Muscle layer of colon (tissue), 2 donors: ENCODE results near the gene TRIM44.
"Not testable (repeated sequence)": the region's sequence is repeated elsewhere in the genome, so short reads cannot be mapped to it uniquely, and the experiment has no call there.

Experiments used
- H3K27ac ChIP-seq: one replicate; pipeline ENCODE4 v1.7.0; 2013; ENCODE audit warnings: low read depth, mild to moderate bottlenecking, low read length, moderate library complexity
- H3K27me3 ChIP-seq, 2 donors: one replicate each; pipeline ENCODE4 v1.7.0; 2013; ENCODE audit warnings: low read length in 2 of 2, mild to moderate bottlenecking in 2 of 2; ENCODE audit not compliant: insufficient read depth in 2 of 2, control insufficient read depth in 1 of 2
- H3K36me3 ChIP-seq: one replicate; pipeline ENCODE4 v1.7.0; 2013; ENCODE audit warnings: mild to moderate bottlenecking, low read length; ENCODE audit not compliant: insufficient read depth
- H3K4me1 ChIP-seq: one replicate; pipeline ENCODE4 v1.7.0; 2013; ENCODE audit warnings: mild to moderate bottlenecking, low read length; ENCODE audit not compliant: insufficient read depth
- H3K4me3 ChIP-seq, 2 donors: one replicate each; pipeline ENCODE4 v1.7.0; 2013; ENCODE audit warnings: low read length in 2 of 2, low read depth in 1 of 2, mild to moderate bottlenecking in 1 of 2, moderate library complexity in 1 of 2
- H3K9ac ChIP-seq: one replicate; pipeline ENCODE4 v1.7.0; 2013; ENCODE audit warnings: low read length
- H3K9me3 ChIP-seq: one replicate; pipeline ENCODE4 v1.7.0; 2013; ENCODE audit warnings: mild to moderate bottlenecking, low read length
- donor health status: abdominal sarcoma.
- donor health status: Adenocarcinoma of cecum.

Gene TRIM44

DNA sequence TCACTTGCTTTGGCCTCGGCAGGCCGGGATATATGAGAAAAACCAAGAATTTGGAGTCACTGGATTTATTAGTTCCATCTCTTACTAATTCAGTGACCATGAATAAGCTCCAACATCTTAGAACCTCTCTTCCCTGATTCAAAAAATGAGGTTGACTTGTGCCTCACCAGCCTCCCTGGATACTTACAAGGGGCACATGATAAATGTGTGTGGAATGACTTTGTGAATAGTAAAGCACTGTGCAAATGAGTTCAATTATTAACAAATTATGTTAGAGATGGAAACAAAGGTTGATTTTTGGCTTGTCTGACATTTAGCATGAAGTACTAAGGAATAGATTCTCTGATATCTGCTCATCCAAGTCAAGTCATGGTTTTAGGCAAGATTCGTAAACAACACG, 104.1 kb downstream of the TRIM44 start:
- no peak overlapping the region for H3K4me3 ChIP-seq
- H3K27ac ChIP-seq: no peak overlapping the region
- H3K9me3 ChIP-seq: no peaks in the 10 kb centered on the region
- peaks cover 13% of the 10 kb centered on the region for H3K4me1 ChIP-seq
- H3K27me3 ChIP-seq: no peaks in the 10 kb centered on the region
- H3K36me3 ChIP-seq: no peaks in the 10 kb centered on the region
- no peak overlapping the region for H3K9ac ChIP-seq

DNA sequence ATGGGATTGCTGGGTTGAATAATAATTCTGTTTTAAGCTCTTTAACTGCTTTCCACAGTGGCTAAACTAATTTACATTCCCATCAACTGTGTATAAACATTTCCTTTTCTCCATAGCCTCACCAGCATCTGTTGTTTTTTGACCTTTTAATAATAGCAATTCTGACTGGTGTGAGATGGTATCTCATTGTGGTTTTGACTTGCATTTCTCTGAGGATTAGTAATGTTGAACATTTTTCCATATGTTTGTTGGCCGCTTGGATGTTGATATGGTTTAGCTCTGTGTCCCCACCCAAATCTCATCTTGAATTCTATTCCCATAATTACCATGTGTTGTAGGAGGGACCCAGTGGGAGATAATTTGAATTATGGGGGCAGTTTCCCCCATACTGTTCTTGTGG, 107.8 kb downstream of the TRIM44 start:
- H3K27me3 ChIP-seq, H3K9ac ChIP-seq, H3K4me1 ChIP-seq, H3K4me3 ChIP-seq, H3K27ac ChIP-seq, H3K9me3 ChIP-seq, H3K36me3 ChIP-seq: not testable (repeated sequence)

DNA sequence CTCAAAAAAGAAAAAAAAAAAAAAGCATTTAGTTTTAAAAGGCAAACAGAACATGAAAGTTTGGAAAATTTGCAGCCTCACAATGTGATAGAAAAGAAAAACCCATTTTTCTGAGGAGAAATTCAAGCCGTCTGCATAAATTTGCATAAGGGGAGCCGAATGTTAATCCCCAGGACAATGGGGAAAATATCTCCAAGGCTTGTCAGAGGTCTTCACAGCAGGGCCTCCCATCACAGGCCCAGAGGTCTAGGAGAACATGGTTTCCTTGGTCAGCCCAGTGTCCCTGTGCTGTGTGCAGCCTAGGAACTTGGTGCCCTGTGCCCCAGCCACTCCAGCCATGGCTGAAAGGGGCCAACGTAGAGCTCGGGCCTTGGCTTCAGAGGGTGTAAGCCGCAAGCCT, 109.1 kb downstream of the TRIM44 start:
- H3K36me3 ChIP-seq: no peaks in the 10 kb centered on the region
- H3K27me3 ChIP-seq: no peaks in the 10 kb centered on the region
- H3K9ac ChIP-seq: no peak overlapping the region
- no peak overlapping the region for H3K27ac ChIP-seq
- no peaks in the 10 kb centered on the region for H3K4me1 ChIP-seq
- no peaks in the 10 kb centered on the region for H3K9me3 ChIP-seq
- no peak overlapping the region for H3K4me3 ChIP-seq

DNA sequence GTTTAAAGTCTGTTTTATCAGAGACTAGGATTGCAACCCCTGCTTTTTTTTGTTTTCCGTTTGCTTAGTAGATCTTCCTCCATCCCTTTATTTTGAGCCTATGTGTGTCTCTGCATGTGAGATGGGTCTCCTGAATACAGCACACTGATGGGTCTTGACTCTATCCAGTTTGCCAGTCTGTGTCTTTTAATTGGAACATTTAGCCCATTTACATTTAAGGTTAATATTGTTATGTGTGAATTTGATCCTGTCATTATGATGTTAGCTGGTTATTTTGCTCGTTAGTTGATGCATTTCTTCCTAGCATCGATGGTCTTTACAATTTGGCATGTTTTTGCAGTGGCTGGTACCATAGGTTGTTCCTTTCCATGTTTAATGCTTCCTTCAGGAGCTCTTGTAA, 114.7 kb downstream of the TRIM44 start:
- not testable (repeated sequence) for H3K4me1 ChIP-seq, H3K9ac ChIP-seq, H3K4me3 ChIP-seq, H3K9me3 ChIP-seq, H3K27ac ChIP-seq, H3K36me3 ChIP-seq, H3K27me3 ChIP-seq

DNA sequence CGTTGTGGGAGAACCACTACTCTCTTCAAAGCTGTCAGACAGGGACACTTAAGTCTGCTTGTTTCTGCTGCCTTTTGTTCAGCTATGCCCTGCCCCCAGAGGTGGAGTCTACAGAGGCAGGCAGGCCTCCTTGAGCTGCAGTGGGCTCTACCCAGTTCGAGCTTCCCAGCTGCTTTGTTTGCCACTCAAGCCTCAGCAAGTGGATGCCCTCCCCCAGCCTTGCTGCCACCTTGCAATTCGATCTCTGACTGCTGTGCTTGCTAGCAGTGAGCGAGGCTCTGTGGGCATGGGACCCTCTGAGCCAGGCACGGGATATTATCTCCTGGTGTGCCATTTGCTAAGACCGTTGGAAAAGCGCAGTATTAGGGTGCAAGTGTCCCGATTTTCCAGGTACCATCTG, 116.4 kb downstream of the TRIM44 start:
- H3K9me3 ChIP-seq, H3K27ac ChIP-seq, H3K4me3 ChIP-seq, H3K9ac ChIP-seq, H3K4me1 ChIP-seq, H3K27me3 ChIP-seq, H3K36me3 ChIP-seq: not testable (repeated sequence)

DNA sequence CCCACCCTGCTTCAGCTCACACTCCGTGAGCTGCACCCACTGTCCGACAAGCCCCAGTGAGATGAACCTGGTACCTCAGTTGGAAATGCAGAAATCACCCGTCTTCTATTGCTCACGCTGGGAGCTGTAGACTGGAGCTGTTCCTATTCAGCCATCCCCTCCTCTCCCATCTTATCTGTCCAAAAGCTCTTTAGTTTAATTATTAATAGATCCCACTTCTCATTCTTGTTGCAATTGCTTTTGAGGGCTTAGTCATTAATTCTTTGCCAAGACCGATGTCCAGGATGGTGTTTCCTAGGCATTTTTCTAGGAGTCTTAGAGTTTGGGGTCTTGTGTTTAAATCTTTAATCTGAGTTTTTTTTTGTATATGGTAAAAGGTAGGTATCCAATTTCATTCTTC, 116.8 kb downstream of the TRIM44 start:
- Histone ChIP-seq H3K4me1 (peaks cover 5% of the 10 kb centered on the region), H3K36me3 (no peaks in the 10 kb centered on the region)

DNA sequence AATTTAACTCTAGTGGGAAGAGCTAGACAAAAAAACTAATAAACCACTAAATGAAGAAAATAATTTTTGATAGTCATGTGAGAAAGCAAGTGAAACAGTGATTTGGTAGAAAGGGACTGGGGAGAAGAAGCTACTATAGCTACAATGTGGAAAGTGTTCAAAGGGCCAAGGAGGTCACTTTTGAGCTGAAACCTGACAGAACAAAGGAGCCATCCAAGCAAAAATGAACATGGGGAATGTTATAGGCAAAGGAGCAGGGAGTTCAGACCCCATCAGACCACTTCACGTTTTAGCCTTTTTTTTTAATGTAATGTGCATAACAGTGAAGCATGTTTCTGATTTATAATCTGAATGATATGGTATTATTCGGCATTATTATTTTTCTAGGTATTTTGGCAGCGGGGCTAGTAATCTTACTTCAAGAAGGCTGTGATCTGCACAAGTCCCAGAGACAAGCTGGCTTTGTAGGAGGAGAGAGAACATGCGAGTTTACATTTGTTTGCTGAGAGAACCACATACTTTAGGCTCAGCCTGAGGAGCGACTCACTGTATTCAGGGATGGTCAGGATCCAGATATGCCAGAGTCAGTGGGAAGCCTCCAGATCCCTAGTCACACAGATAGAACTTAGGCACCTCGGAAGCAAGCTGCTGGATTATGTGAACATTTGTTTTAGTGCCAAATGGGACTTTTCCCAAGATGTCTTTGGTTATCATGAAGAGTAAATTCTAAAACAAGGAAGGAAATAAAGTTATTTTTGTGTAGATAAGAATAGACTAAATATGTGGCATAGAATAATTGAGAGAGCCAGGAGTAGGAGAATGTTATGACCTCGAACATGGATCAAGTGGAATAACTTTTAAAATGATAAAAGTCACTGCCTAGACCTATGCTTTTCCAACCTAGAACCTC, 118.6 kb downstream of the TRIM44 start:
- Histone ChIP-seq H3K4me1 (peaks cover 5% of the 10 kb centered on the region), H3K27me3 (no peaks in the 10 kb centered on the region), H3K27ac (no peak overlapping the region), H3K9me3 (no peaks in the 10 kb centered on the region), H3K36me3 (no peaks in the 10 kb centered on the region), H3K9ac (no peak overlapping the region), H3K4me3 (no peak overlapping the region)

More for the DNA sequence above, 116.8 kb downstream of the TRIM44 start:
- H3K4me3 ChIP-seq: no peak overlapping the region
- H3K9me3 ChIP-seq: no peaks in the 10 kb centered on the region
- H3K27ac ChIP-seq: no peak overlapping the region
- no peak overlapping the region for H3K9ac ChIP-seq
- H3K27me3 ChIP-seq: no peaks in the 10 kb centered on the region

DNA sequence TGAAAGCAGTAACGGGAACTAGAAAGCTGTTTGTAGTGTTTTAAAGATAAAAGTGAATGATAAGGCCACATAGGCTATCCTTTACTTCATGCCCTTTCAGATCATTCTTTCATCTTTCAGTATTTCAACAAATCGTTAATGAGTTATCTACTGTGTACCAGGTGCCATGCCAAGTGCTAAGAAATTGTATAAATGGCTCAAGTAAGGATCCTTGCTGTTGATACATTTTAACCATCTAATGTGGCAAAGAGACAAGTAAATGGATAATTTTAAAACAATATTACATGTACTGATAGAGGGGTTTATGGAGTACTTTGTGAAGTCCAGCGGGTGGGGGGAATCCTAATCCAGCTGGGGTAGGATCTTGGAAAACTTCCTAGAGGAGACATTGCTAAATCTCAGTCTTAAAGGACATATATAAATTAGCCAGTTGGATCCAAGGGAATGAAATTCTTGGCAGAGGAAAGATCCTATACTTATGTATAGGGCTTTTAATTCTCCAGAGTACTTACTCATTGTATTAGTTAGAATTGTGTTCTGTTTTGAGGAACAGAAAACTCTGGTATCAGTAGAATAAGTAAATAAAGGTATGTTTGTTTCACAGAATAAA, 119.4 kb downstream of the TRIM44 start:
- Histone ChIP-seq H3K4me3 (no peak overlapping the region), H3K9ac (no peak overlapping the region), H3K36me3 (no peaks in the 10 kb centered on the region), H3K4me1 (peaks cover 5% of the 10 kb centered on the region), H3K27ac (no peak overlapping the region), H3K27me3 (no peaks in the 10 kb centered on the region), H3K9me3 (no peaks in the 10 kb centered on the region)

DNA sequence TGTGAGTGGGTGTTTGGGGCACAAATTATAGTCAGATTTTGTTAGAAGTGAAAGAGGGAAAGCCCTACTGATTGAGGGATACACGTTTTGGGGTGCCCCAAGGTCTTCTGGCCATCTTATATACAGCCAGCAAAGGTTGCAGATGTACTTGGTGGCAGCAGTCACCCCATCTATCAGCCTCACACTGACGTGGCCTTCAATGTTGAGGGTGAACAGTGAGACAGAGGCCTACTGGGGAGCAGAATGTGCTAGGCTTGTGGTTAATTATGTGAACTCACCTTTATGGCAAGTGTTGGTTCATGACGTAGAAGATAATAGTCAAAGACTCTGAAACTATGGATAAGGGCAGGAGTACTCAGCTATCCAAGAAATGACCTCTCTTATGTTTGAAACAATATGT, 121.2 kb downstream of the TRIM44 start:
- Histone ChIP-seq H3K27me3 (no peaks in the 10 kb centered on the region), H3K9me3 (no peaks in the 10 kb centered on the region), H3K9ac (no peak overlapping the region), H3K36me3 (no peaks in the 10 kb centered on the region), H3K4me3 (no peak overlapping the region), H3K4me1 (peaks cover 5% of the 10 kb centered on the region), H3K27ac (no peak overlapping the region)

DNA sequence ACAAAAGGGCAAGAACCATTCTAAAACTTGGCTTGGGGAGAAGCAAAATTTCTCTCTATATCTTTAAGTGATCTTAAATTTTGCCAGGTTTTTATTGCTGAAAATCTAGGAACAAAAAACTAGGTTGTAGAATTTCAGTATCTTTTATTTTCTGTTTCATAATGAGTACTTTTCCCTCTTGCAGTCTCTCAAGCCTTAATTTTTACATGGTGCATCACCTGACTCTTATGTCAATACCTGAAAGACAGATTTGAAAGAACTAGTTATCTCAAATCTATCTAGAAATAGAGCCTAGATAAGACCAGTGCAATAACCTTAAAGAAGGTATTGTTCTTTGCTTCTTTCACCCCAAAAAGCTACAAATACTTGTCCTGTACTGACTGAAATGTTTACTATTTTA, 122.1 kb downstream of the TRIM44 start:
- peaks cover 5% of the 10 kb centered on the region for H3K4me1 ChIP-seq
- no peaks in the 10 kb centered on the region for H3K36me3 ChIP-seq
- no peaks in the 10 kb centered on the region for H3K9me3 ChIP-seq
- no peak overlapping the region for H3K9ac ChIP-seq
- H3K4me3 ChIP-seq: no peak overlapping the region
- H3K27me3 ChIP-seq: no peaks in the 10 kb centered on the region
- H3K27ac ChIP-seq: no peak overlapping the region

DNA sequence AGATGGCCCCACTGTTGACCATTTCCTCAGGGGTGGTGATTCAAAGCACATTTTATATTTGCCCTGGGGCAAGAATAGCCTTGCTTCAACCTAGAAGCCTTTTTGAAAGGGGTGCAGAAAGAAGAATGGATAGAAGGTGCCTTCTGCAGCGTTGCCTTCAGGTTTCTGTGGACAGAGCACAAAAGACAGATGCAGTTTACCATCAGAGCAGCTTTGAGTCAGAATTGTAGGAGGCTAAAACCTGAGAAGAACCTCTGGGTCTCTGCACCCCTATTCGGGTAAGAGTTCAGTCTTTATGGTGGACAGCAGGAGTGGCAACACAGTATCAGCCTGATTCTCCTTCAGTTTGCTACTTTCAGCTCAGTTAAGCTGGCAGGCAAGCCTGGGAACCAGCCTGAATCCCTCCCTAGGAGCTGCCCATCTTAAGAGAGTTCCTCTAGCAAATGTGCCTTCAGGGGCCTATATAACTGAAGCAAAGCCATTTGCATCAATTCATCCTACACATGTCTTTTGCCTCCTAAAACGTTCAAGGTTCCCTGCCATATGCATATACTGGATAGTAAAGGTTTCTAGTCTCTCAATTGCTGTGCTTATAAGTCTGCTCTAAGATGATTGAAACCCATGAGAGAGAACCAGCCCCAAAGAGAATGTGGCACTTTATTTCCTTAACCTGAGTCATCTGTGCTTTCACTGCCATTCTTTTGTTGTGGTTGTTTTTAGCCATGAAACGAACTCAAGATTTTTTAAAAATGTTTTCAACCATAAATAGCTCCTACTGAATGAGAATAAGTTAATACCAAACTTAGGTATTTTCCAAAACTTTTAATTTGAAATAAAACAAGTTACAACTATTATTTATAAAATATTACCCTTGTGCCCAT, 123.0 kb downstream of the TRIM44 start:
- no peak overlapping the region for H3K9ac ChIP-seq
- H3K27ac ChIP-seq: no peak overlapping the region
- H3K4me3 ChIP-seq: no peak overlapping the region

More for the DNA sequence above, 123.0 kb downstream of the TRIM44 start:
- Histone ChIP-seq H3K9me3 (no peaks in the 10 kb centered on the region), H3K27me3 (no peaks in the 10 kb centered on the region), H3K4me1 (peaks cover 5% of the 10 kb centered on the region), H3K36me3 (no peaks in the 10 kb centered on the region)
